ENCODE data around the gene SLC10A7.

SLC10A7 gene

GRCh38 chr4:146513548-146513947 is 8.2 kb downstream of the SLC10A7 start:
- H3K4me3 ChIP-seq (ENCODE audit: low read length): no peak overlapping the region
- TF ChIP-seq CTCF (conservative IDR thresholded peaks at IDR 0.05; ENCODE audit: low read length): no peak
- DNase-seq (ENCODE audit: low read depth): no peak

DNA sequence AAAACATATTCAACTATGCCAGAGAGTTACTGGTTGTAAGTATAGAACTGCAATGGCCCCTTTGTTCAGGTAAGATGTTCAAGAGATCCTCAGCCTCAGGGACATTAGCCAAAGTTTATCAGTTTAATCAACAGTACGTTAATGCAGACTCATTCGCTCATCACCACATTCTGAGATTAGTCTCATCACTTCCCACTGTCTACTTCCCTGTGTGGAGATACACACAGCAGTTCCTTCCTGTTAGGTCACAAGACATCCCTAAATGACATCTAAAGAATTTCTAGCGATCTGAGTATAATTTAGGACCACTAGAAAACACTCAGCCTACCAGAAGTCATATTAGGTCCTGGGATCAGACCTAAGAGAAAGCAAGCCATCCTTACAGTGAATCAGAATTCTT is 10.4 kb downstream of the SLC10A7 start:
- no peak overlapping the region for H3K4me3 ChIP-seq (ENCODE audit: low read length)
- no peak for TF ChIP-seq CTCF (conservative IDR thresholded peaks at IDR 0.05; ENCODE audit: low read length)
- DNase-seq (ENCODE audit: low read depth): no peak

- DNase-seq (ENCODE audit: low read depth): no peak
- TF ChIP-seq CTCF (conservative IDR thresholded peaks at IDR 0.05; ENCODE audit: low read length): 0 out of 2 replicates have a peak, but pooled peaks have one; percentile 6
- no peak overlapping the region for H3K4me3 ChIP-seq (ENCODE audit: low read length)
Measured at GRCh38 chr4:146510942-146511341, 10.8 kb downstream of the SLC10A7 start.

- H3K4me3 ChIP-seq (ENCODE audit: low read length): no peak overlapping the region
- TF ChIP-seq CTCF (conservative IDR thresholded peaks at IDR 0.05; ENCODE audit: low read length): no peak
- DNase-seq (ENCODE audit: low read depth): no peak
Measured at GRCh38 chr4:146508229-146508939, 13.4 kb downstream of the SLC10A7 start.

GRCh38 chr4:146507632-146508031 is 14.1 kb downstream of the SLC10A7 start:
- no peak overlapping the region for H3K4me3 ChIP-seq (ENCODE audit: low read length)
- TF ChIP-seq CTCF (conservative IDR thresholded peaks at IDR 0.05; ENCODE audit: low read length): no peak
- DNase-seq (ENCODE audit: low read depth): no peak

GRCh38 chr4:146506272-146506671 is 15.5 kb downstream of the SLC10A7 start:
- no peak for TF ChIP-seq CTCF (conservative IDR thresholded peaks at IDR 0.05; ENCODE audit: low read length)
- no peak for DNase-seq (ENCODE audit: low read depth)
- H3K4me3 ChIP-seq (ENCODE audit: low read length): no peak overlapping the region

DNA sequence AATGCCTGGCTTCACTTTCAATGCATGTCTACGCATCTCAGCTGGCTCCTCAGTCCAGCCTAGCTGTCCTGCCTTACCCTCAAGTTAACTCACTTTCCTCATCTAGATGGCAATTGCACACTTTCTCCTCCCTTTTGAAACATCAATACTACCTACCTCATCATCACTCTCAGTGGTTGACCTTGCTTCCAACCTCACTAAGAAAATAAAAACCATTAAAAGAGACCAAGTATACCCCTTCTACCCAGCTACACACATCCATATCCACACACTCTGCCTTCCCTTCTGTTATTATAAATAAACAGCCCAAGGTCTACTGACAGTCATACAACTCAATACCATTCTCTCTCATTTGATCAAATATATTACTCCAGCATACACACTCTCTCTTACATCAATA is 21.5 kb downstream of the SLC10A7 start:
- no peak overlapping the region for H3K4me3 ChIP-seq (ENCODE audit: low read length)
- no peak for DNase-seq (ENCODE audit: low read depth)
- no peak for TF ChIP-seq CTCF (conservative IDR thresholded peaks at IDR 0.05; ENCODE audit: low read length)

Data from AG10803 (cell line).